Measurements from ENCODE around the gene RPL4. TPM values are rescaled to one million over a fixed set of nuclear protein-coding genes. Genes with fewer than 3 reads are reported as not detected.

Gene RPL4
- 2,389 and 2,546 TPM in 2 replicates for total RNA-seq
- total RNA-seq (2013): 6,740 TPM
- 2,474 and 2,691 TPM in 2 replicates for polyA plus RNA-seq
- 3,093 and 3,286 TPM in 2 replicates for polyA minus RNA-seq

DNA sequence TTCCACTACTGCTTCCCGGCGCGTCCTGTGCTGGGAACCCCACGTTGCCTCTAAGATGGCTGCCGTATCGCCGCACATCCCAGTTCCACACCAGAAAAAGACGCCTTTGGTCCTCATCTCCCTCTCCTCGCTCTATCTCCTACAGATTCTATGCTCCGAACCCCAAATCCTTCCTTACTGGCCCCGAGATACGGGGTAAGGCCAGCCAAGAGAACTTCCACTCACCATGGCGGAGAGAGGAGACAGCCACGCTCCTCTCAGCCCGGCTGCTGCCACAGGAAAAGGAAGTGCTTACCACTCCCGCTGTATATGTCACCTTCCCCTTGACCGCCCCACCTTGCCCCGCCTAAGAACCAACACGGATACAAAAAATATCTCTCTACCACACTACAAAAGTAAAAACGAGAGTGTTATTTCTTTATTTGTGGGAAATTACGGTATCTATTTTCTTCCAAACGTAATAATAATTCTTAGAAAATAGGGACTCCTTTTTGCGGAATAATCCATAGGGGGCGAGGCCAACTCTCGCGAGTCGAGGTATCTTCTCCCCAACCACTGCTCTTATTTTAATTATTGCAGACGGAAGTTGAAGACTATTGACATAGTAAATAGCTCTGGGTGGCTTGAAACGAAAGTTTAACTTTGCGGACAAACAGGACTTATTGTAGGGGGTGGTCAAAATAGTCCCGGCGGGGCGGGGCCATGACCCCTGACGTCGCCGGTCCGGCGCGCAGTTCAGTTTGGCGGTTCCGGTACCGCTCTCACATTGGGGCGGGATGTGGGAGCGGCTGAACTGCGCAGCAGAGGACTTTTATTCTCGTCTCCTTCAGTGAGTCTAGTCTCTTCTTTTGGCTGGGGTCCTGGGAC is at the start of gene RPL4, which contains the start of gene ZWILCH:
Gene RPL4, minus strand, starts transcription at position 293 of the 867 bp plus-strand sequence. Its CDS starts 65 bp downstream, at position 228.
Gene ZWILCH, plus strand, starts transcription at position 764 of the 867 bp plus-strand sequence. Its CDS starts 13 bp downstream, at position 777.
- H3K36me3 ChIP-seq (replicated peaks in 1 of 2; ENCODE audit: control extremely low read depth in 1 of 2, control insufficient read depth in 1 of 2, extremely low read depth in 1 of 2, insufficient read depth in 2 of 2, low read length in 1 of 2): peaks cover 2 to 37% of the 10 kb centered on the region in 2 experiments
- no peaks in the 10 kb centered on the region for H3K9me3 ChIP-seq (ENCODE audit: control extremely low read depth in 1 of 3, control insufficient read depth in 2 of 3, insufficient read depth in 1 of 3, low read length in 2 of 3)
- peak within 1 kb of the TSS; percentile 90 for H2AFZ ChIP-seq (ENCODE audit: insufficient read depth, low read depth, low read length, poor library complexity, severe bottlenecking)
- H3K4me3 ChIP-seq (ENCODE audit: control extremely low read depth in 1 of 5, extremely low read depth in 1 of 5, insufficient read depth in 1 of 5, low read depth in 2 of 5, low read length in 4 of 5): peak within 1 kb of the TSS; percentile 81 to 99 (median 85)
- intact Hi-C loops (cut with micrococcal nuclease): loop anchor here (1.0 to 5.0 kb wide), 7 partner anchors 7 to 1202 kb away; partner anchors contain the start of genes MAP2K1, RNU5B-1, SNAPC5 and TIPIN
- DNase-seq: peak; percentile 93
- ChIA-PET CTCF (interaction anchor here (1.3 to 2.0 kb wide), 2 partner anchors 118 to 1773 kb away, joined by 4 to 10 read pairs; partner anchors contain the start of genes FEM1B and MAP2K1), POLR2A (interaction anchor here (0.6 to 1.3 kb wide), 2 partner anchors 82 to 211 kb away, joined by 3 to 6 read pairs; partner anchors contain the start of gene DIS3L)
- H3K4me2 ChIP-seq (replicated peaks; ENCODE audit: low read depth, low read length, poor library complexity, severe bottlenecking): peak within 1 kb of the TSS; percentile 87
- WGBS (ENCODE audit: insufficient coverage): 0% methylated on average over 32 of the region's 46 CpGs
- peak within 1 kb of the TSS; percentile 99 for H3K4me3 Mint-ChIP-seq
- no peaks in the 10 kb centered on the region for H3K27me3 ChIP-seq (replicated peaks in 1 of 4; ENCODE audit: control extremely low read depth in 1 of 4, control insufficient read depth in 3 of 4, insufficient read depth in 4 of 4, low read length in 3 of 4)
- H3K79me2 ChIP-seq (ENCODE audit: control insufficient read depth, insufficient read depth, low read length): peaks cover 47% of the 10 kb centered on the region
- H3K27ac ChIP-seq (ENCODE audit: low read length in 2 of 2): peak within 1 kb of the TSS; percentile 83 to 90
- peaks cover 16% of the 10 kb centered on the region for H4K20me1 ChIP-seq (ENCODE audit: control insufficient read depth, insufficient read depth, low read length, poor library complexity, severe bottlenecking)
- peaks cover 21 to 26% of the 10 kb centered on the region in 2 donors for H3K4me1 ChIP-seq (ENCODE audit: control insufficient read depth in 2 of 2, insufficient read depth in 2 of 2, low read length in 2 of 2)
- TF ChIP-seq, protein P1, sequence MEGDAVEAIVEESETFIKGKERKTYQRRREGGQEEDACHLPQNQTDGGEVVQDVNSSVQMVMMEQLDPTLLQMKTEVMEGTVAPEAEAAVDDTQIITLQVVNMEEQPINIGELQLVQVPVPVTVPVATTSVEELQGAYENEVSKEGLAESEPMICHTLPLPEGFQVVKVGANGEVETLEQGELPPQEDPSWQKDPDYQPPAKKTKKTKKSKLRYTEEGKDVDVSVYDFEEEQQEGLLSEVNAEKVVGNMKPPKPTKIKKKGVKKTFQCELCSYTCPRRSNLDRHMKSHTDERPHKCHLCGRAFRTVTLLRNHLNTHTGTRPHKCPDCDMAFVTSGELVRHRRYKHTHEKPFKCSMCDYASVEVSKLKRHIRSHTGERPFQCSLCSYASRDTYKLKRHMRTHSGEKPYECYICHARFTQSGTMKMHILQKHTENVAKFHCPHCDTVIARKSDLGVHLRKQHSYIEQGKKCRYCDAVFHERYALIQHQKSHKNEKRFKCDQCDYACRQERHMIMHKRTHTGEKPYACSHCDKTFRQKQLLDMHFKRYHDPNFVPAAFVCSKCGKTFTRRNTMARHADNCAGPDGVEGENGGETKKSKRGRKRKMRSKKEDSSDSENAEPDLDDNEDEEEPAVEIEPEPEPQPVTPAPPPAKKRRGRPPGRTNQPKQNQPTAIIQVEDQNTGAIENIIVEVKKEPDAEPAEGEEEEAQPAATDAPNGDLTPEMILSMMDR (IDR thresholded peaks at IDR 0.05): no peak
- TF ChIP-seq EZH2 (IDR thresholded peaks at IDR 0.05; ENCODE audit: borderline replicate concordance, insufficient read depth, low read depth, low read length, poor library complexity, severe bottlenecking): no peak
- peaks cover 42% of the 10 kb centered on the region for H3K4me1 Mint-ChIP-seq
- no peaks in the 10 kb centered on the region for H3K27me3 Mint-ChIP-seq
- peak within 1 kb of the TSS; percentile 98 for H3K27ac Mint-ChIP-seq
- H3K9ac ChIP-seq (ENCODE audit: low read length): peak within 1 kb of the TSS; percentile 93
- peak; percentile 85 for ATAC-seq (ENCODE audit: low read depth)
- no peaks in the 10 kb centered on the region for H3K9me3 Mint-ChIP-seq (ENCODE audit: insufficient read depth)

Measured in B cell (primary cell).